ENCODE results near the gene FOSL2.

Gene FOSL2

DNA sequence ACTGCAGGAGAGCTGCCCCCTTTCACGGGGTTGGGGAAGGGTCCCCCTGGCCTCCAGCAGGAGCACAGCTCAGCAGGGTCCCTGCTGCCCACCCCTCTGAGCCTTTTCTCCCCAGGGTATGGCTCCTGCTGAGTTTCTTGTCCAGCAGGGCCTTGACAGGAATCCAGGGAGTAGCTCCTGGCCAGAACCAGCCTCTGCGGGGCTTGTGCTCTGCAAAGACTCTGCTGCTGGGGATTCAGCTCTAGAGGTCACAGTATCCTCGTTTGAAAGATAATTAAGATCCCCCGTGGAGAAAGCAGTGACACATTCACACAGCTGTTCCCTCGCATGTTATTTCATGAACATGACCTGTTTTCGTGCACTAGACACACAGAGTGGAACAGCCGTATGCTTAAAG is 21.2 kb downstream of the FOSL2 start:
- no peak for DNase-seq

DNA sequence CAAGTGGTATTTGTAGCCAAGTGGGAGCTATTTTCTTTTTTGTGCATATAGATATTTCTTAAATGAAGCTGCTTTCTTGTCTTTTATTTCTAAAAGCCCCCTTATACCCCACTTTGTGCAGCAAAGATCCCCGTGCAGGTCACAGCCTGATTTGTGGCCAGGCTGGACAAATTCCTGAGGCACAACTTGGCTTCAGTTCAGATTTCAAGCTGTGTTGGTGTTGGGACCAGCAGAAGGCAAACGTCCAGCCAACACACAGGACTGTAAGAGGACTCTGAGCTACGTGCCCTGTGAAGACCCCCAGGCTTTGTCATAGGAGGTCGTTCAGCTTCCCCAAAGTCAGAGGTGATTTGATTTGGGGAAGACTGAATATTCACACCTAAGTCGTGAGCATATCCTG is 21.9 kb downstream of the FOSL2 start:
- no peak for DNase-seq

DNA sequence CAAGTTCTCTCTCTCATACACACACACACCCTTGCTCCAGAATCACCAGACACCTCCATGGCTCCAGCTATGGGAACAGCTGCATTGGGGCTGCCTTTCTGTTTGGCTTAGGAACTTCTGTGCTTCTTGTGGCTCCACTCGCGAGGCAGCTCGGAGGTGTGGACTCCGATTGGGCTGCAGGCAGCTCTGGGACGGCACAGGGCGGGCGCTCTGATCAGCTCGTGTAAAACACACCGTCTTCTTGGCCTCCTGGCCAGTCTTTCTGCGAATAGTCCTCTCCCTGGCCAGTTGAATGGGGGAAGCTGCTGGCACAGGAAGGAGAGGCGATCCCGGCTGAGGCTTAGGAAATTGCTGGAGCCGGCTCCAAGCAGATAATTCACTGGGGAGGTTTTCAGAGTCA is 22.4 kb downstream of the FOSL2 start:
- no peak for DNase-seq

DNA sequence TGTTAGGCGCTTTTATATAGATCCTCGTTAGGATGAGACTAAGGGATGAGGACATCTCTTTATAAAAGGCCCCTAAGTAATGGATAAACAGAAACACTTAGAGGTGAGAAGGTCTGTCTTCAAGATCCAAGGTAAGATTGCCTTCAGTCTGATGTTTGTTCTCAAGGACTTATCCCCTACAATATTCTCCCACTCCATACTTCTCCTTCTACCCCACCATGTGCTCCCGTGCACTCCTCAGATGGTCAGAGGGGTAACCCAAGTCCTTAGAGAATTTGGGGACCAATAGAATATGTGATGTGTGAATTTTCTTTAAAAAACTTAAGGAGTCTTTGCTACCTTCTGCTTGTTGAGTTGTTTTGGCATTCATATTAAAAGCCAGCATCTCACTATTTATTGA is 23.1 kb downstream of the FOSL2 start:
- no peak for DNase-seq

DNA sequence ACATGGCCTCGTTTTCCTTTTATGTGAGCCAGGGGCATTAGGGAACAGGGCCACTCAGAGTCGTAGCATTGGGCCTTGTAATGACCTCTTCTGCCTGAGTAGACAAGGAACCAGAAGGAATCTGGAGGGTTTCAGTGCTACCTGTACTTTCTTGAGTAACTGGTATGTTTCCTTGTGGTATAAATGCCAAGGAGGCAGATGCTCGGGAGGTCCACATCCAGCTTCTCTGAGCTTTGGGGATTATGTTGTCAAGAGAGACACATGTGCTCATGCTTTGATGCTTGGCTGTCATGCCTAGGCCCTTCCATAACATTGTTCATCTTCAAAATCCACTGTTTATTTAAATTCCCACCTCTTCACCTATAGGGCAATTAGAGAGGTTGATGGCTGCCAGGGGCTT is 26.3 kb downstream of the FOSL2 start:
- no peak for DNase-seq

DNA sequence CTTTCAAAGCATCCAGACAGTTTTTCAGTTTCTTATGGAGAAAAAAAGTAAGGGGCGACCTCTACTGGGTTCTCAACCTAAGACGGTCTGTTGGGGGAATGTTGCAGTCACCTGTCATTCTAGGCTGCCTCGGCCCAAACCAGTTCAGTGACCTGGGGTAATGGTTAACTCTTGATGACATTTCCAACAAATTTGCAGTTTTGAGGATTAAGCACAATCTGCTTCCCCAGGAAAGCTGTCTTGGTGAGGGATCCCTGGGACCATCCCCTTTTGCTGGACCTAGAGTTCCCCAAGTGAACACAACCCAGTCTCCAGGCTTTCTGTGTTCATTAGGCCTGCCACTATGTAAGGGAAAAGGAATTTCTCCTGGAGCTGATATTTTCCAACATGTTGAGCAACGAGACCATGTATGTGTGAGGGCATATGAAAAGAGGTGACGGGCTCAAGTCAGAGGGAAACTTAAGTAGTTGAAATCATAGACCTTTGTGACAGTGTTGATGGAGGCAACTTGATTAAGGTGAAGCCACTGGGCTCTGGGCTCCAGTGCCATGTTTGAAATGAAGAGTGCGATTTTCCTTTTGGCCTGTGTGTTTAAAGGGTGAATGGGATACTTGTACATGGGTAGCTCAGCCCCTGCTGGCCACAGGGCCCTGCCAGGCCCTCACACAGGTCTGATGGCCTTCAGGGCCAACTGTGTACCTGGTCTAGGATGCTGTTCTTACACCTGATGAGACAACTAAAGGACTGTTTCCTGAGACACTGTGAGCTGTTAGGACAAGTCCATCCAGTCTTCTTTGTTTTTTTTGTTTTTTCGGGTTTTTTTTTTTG is 27.0 kb downstream of the FOSL2 start:
- DNase-seq: no peak

DNA sequence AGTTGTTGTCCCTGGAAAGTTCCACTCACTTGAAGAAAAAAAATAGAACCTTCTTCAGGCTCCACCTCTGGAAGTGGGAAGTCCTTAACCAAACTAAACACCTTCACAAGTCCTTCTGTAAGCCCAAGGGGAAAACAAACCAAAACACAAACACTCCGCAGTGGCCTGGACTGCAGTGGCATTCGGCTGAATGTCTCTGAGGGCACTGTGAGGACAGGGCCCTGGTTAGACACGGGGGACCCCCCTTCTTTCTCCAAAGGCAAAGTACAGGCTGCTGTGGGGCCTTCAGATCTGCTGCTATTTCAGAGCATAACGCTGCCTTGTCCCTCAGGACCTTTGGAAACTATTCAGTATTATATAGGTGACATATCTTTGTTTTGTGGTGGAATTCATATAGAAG is 28.1 kb downstream of the FOSL2 start:
- no peak for DNase-seq

DNA sequence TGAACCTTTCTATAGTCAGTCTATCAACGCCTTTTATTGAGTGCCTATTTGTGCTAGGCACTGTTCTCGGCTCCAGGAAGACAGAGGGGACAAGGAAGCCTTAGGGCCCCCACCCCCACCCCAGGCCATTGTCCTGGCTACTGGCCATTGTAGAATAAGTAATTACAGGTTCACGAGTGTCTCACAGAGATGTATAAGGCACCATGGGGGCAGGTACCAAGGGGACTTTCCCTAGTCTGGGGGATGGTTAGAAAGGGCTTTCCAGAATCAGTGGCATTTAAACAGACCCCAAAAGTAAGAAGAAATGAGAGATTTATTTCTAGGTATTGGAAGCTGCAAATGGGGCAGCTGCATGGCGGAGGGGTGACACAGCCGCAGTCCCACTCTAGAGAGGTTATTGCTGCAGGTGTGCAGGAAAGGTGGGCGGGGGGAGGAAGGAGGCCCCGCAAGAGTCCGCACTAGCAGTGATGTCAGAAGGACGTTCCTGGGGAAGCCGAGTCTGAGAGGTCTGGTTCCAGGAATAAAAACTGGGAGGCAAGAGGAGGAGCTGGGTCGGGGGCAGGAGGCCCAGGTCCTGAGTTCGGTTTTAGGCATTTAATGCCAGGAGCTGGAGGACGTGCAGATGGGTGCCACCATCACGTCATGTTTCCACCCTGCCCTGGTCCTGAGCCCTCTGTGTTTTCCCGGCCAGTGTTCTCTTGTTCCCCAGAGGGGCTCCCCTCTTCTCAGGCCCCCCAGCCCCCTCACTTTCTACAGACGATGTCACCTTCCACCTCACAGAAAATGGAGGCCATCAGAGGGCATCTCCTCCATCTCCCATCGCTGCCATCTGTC is 30.5 kb downstream of the FOSL2 start:
- no peak for DNase-seq

DNA sequence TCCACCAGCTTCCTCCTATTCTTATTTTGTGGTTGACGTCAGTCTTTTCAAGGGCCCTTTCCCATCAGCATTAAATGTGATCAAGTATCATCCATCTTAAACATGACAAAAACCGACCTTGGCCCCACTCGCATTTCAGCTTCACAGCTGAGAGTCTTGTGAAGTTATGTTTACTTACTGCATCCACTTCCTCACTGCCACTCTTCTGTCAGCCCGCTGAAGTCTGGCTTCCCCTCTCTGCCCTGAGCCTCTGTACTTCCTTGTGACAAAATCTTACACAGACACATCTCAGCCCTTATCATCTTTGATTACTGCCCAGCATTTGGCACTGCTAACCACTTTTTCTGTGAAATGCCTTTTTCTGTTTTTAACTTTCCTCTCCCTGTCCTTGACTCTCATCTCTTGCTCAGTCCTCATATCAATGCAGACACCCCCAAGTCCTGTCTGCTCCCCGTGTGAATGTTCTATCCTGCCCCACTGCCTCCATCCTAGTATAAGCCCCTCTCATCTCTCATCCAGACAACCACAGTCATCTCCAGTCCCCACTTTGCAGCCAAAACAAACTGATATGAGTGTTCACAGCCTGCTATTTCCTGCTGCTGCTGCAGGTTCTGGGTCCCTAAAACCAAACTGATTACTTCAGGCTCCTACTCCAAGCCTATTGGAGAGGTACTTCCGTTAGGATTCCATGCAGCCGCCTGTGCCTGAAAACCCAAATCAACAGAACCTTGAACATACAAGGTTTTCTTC is 31.4 kb downstream of the FOSL2 start:
- peak; percentile 12 for DNase-seq

DNA sequence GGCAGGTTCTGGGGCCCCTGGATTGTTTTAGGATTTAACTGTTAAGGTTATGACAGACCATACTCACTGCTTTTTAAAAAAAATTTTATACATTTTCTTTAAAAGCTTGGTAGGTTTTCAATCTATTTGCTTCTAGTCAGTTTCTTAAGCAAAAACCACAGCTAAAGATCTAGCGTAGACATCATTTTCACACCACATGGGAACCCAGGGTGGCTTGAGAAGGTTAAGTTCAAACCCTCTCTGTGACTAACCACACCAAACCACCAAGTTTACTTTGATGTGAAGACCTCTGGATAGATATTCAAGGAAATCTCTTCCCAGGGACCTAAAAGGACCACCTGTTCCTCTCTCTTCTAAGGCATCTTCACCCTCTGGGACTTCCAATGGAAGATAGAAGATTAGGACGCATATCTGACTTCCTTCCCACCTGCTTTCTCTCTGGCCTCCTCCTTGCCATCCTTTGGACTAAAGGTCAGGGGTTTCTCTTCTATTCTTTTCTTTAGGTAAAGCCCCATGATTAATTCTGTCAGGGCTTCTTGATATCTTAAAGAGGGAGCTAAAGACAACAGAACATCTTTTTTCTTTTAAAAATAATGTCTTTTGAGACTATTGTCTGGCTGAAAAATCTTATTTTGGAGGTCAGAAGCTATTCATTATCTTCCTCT is 32.3 kb downstream of the FOSL2 start:
- DNase-seq: no peak

DNA sequence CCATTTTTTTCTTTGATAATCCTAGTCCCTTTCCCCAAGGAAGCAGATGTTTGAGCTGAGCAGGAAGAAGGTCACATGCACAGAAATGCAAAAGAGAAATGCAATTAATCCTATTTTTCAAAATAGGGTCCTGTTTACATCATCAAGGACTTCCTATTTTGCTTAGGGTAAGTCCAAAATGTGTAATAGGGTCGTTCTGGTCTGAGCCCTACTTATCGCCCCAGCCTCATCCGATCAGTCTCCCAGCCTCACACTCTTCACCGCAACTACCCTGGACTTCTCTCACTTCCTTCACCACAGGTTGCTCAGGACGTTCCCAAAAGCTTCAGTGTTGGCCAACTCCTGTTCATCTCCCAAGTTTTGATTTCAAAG is 32.8 kb downstream of the FOSL2 start:
- DNase-seq: no peak

DNA sequence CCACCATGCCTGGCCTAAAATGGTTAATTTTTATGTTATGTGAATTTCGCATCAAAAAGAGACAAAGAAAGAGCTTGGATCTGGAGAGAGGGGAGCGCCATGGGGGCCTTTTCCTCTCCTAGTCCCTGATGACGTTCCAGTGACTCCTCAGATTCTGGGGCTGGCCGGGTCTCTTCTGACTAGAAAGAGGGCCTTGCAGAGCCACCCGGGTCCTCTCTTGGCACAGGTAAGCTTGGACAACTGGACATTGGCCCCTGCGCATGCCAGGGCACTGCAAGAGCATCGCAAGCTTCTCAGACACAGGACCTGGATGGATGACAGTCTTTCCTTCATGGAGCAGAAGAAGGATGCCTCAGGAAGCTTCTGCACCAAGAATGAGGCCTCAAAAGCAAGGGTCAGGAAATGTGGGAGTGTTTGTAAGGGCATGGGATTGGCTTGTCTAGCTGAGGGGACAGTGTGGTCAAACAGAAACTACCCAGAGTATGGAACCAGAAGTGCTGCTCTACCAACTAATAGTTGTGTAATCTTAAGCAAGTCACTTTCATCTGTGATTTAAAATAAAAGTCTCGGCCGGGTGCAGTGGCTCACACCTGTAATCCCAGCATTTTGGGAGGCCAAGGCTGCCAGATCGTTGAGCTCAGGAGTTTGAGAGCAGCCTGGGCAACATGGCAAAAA is 35.2 kb downstream of the FOSL2 start:
- no peak for DNase-seq

DNA sequence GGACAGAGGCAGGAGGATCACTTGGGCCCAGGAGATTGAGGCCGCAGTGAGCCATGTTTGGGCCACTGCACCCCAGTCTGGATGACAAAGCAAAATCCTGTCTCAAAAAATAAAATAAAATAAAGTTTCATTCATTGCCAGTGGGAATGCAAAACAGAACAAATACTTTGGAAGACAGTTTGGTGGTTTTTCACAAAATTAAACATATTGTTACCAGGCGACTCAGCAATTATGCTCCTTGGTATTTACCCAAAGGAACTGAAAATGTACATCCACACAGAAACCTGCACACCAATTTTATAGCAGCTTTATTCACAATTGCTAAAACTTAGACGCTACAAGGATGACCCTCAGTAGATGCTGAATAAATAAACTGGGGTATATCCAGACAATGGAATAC is 35.8 kb downstream of the FOSL2 start:
- no peak for DNase-seq

DNA sequence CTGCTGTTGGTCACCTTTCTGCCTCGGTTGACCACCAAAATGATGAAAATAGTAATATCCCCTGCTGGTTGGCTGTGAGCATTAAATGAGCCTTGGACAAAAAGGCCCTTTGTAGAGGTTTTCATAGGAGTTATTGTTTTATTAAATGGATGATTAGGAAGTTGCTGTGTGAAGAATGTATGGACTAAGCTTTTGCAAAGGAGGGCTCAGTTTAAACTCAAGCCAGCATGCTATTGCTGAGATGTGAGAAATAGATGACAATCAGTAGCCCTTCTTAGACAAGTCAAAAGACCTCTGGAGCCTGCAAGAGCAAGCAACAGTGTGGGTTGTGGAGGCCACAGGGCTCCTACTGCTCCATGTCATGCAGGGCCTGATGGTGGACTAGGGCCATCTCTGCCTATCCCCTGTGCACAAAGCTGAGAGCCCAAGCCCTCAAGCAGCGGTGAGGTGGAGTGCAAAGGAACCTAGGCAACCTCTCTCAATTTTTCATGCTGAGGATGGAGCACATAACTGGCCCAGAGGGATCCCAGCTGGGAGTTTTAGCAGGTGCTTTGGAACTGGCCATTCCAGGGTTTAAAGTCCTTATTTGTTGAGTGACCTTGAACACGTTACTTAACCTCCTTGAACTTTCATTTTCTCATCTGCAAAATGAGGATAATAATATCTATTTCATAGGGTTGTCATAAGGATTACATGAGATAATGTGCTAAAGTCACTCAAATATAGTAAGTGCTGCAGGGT is 37.1 kb downstream of the FOSL2 start:
- DNase-seq: no peak

DNA sequence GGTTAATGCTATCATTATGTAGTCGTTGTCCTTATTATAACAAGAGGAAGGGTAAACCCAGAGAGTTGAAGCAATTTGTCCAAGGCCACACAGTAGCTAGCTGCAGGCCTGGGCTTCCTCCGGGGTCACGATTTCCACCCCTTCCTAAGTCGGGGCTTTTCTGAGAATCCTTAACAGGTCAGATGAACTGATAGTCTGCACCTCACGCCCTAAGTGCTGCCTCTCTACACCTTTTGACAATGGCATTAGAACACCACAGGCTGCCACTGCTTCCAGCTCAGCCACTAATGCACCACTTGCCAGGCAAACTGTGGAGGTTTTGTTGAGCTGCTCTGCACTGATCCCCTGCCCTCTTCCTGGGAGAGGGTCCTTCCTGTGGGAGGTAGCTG is 37.7 kb downstream of the FOSL2 start:
- DNase-seq: no peak

DNA sequence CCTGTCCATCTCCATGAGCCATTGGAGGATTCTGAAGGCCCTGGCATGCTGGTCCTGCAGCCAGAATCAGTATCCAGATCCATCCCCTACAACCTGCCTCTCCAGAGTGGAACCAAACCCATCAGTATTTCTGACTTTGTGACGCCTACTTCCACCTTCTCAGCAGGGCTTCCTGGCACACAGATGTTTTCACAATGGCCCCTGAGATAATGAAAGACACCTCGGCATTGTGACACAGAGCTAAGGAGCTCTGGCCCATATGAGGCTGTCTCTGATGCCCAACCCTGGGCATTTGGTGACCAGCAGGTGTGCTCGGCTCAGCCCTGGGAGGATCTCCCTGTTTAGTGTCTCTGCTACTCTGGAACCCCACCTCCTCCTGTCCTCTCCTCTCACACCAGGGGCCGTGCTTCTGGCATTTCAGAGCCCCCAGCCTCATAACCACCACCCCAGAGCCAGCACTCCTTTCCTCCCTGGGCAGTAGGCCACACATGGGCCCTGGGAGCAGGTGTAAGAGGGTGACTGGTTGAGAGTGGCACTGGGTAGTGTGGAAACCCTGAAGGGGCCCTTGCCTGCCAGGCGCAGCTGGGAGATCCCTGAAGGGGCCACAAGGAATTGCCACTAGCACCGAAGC is 38.2 kb downstream of the FOSL2 start:
- no peak for DNase-seq

DNA sequence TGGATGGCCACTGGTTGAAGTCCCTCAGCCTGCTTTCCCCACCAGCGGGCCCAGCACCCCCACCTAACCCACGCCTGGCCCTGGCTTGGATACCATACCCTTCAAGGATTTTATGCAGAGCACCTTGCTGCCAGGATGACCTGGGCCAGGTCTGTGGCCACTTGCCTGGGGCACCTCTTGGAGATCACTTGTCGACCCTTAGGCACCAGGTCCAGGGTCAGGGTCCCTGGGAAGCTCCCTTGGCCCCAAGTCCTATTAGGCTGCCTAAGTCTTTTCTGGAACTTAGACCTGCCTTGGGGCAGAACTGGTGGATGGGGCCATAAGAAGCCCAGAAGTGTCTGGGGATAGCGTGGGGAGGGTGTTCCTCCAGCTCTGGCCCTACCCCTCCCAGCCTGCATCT is 39.1 kb downstream of the FOSL2 start:
- no peak for DNase-seq

DNA sequence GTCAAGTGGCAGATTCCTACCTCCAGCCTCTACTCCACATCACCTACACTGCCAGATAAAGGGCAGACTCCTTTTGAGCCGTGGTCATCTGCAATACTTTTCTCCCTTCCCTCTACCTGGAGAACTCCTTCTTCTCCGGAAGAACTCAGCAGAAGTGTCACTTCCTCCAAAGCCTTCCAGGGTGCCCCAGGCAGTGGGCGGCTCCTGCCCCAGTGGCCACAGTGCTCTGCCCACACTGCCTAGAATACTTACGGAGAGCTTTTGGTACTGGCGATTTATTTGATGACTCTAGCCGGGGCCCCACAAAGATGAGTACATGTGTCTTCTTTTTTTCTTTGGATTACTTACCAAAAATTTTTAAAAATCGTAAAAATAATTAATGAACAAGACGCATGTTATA is 39.7 kb downstream of the FOSL2 start:
- DNase-seq: no peak

DNA sequence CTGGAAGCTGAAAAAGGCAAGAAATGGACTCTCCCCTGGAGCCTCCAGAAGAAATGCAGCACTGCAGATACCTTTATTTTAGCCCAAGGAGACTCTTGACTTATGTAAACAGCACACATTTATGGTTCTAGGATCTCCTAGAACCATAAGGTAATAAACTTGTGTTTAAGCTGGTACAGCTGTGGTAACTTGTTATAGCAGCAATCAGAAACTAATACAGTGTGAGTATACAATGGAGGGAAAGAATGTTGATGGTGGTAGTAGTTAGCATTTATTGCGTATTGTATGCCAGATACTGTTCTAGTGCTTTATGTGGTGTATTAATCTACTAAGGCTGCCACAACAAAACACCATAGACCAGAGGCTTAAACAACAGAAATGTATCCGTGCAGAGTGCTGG is 40.6 kb downstream of the FOSL2 start:
- no peak for DNase-seq

DNA sequence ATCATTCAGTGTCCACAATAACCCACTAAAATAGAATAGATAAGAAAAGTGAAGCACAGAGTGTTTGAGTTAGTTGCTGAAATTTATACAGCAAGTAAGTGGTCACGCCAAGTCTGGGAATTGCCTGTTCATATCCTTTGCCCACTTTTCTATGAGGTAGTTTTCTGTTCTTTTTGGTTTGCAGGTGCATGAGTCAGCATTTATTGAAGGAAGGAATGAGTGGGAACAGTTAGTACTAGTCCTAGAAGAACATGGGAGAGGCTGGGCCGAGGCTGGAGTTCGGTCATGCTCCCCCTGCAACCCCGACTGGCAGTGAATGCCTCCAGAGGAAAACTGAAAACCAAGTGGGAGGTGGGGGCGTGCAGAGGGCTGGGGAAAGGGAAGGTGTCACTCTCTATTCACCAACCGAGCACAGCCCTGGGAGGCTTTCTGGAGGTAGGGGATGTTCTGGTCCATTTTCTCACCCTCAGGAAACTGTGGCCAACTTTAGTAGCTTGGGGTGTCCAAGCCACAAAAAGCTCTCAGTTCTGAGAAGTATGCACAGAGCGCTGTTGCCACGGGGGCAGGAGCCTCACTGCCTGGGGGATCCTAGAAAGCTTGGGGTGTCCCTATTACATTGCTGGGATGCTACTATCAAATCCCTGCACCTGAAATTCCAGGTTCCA is 41.4 kb downstream of the FOSL2 start:
- no peak for DNase-seq

DNA sequence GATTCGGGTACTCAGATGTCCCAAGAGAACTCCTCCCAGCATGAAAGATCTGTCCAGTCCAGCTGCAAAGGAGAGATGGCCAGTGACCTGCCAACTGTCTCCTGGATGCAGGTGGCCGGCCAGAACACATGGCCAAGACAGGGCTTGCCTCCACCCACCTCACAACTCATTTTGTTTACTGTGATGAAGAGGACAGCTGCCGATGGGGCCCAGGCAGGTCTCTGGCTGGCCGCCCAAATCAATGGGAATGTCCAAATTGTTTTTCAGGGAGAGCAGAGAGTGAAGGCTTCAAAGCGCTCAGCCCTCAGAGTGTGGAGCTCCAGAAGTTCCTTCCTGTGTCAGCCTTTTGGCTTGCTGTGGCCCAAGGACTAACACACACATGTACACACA is 41.9 kb downstream of the FOSL2 start:
- no peak for DNase-seq

Measured in NCI-H510A (cell line).